GM19324 (cell line): Measurements from ENCODE around the gene HYOU1.
"Not testable (repeated sequence)": the region's sequence is repeated elsewhere in the genome, so short reads cannot be mapped to it uniquely, and the experiment has no call there.

Experiments
- ATAC-seq: cut with Tn5 transposase; IDR thresholded peaks from one replicate; pipeline ENCODE4 v1.9.1; 2021; ENCODE audit warnings: mild to moderate bottlenecking, moderate library complexity; ENCODE audit not compliant: unreplicated experiment, low FRiP score

HYOU1 gene, protein sequence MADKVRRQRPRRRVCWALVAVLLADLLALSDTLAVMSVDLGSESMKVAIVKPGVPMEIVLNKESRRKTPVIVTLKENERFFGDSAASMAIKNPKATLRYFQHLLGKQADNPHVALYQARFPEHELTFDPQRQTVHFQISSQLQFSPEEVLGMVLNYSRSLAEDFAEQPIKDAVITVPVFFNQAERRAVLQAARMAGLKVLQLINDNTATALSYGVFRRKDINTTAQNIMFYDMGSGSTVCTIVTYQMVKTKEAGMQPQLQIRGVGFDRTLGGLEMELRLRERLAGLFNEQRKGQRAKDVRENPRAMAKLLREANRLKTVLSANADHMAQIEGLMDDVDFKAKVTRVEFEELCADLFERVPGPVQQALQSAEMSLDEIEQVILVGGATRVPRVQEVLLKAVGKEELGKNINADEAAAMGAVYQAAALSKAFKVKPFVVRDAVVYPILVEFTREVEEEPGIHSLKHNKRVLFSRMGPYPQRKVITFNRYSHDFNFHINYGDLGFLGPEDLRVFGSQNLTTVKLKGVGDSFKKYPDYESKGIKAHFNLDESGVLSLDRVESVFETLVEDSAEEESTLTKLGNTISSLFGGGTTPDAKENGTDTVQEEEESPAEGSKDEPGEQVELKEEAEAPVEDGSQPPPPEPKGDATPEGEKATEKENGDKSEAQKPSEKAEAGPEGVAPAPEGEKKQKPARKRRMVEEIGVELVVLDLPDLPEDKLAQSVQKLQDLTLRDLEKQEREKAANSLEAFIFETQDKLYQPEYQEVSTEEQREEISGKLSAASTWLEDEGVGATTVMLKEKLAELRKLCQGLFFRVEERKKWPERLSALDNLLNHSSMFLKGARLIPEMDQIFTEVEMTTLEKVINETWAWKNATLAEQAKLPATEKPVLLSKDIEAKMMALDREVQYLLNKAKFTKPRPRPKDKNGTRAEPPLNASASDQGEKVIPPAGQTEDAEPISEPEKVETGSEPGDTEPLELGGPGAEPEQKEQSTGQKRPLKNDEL

DNA sequence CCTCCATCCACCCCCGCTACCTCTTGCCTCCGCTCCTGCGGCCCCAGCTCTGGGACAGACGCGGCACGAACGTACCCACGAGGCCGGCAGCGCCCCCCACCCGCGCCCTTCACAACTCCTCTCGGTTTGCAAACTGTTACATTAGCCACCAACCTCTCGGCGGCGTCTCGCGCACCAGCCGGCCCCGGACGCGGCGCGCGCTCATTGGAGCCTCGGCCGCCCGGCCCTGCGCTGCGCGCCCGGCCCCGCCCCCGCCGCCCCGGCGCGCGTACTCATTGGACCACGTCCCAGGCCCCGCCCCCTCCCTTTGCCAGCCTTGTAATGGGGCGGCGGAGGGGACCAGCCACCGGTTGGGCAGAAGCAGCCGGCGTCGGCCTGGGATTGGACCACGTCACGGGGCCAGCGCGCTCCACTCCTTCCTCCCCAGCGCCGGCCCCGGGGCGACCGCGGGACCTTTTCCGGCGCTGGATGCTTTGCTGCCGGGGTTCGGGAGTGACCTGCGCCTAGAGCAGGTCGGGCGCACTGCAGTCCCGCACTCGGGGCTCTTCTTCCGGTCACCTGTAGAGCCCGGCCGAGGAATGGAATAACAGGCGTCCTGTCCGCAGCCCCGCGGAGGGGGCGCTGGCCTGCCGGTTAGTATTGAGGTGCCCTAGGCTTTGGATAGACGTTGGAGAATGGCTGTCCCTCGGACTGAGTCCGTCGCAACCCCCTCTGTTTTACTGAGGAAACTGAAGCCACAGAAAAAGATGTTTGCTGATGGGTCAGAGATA is at the start of gene HYOU1:
HYOU1 (minus strand) TSS at position 206 of the 770 bp plus-strand sequence. CDS start 1,045 bp downstream, outside the sequence.
- peak; percentile 96 for ATAC-seq

GRCh38 chr11:119103793-119104192 is 46.8 kb upstream of the HYOU1 start:
- ATAC-seq = no peak

- not testable (repeated sequence) for ATAC-seq
Observed at GRCh38 chr11:119103161-119103664, 46.2 kb upstream of the HYOU1 start.

GRCh38 chr11:119101759-119102423 is 44.9 kb upstream of the HYOU1 start, which contains the start of gene DPAGT1:
DPAGT1 (minus strand) TSS chr11:119101853; CDS start chr11:119101655, 198 bp downstream.
- ATAC-seq = peak; percentile 82

DNA sequence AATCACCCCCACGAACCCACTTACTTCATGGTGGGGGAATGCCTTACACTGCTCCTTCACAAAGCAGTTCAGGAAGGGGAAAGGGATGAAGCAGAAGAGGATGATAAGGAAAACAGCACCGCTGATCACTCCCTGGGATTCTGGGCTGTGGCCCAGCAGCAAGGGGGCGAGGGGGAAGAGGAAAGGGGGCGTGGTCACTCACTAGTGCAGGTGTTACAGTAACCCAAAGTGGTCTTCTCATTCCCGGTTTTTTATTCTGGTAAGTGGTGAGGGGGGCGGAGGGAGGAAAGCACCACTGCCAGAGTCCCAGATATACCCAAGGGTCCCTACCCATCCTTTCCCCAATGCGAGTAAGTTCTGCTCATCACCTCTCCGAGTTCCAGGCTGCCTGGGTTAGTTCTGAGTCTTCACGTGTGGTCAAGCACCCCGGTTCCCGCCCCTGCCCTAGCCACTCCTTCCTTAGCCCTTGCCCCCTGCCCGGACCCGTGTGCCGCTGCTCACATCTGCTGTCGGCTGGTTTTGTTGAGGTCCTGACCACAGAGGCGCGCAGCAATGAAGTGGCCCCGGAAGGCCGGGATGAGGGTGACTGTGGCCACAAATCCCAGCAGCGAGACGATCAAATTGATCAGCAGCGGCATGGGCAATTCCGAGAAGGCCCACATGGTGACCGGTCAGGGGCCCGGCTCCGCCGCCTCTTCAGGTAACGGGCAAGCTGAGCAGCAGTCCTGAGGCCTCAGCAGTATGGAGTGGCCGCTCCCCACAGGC is 44.2 kb upstream of the HYOU1 start:
- ATAC-seq = peak; percentile 18

DNA sequence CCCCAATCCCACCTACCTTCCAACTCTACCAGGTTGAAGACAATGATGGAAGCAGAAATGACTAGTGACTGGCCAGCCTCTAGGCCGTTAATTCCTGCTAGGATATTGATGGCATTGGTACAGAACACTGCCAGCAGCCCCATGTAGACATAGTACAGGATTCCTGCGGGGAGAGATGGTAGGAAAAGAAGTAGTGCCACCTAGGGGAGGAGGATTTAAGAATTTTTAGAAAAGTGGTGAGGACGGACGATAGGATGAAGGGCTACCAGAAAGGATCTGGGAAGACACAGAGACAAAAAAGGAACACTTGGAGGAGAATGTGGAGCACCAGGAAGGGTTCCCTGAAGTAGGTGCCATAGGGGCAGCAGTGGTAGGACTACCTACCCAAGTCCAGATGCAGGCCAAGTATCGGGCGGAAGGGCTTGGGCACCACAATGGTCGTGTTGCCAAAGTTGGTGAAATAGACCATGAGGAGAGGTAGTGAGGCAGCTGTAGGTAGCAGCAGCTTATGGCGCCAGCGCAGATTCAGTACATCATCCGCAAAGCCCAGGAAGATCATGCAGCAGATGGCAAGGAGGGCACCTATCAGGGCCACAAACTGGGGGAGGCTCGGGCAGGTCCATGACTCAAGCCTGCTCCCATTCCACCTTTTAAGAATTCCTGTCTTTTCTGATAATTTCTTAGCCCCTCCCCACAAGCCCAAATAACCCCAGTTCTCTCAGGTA is 43.4 kb upstream of the HYOU1 start:
- no peak for ATAC-seq

DNA sequence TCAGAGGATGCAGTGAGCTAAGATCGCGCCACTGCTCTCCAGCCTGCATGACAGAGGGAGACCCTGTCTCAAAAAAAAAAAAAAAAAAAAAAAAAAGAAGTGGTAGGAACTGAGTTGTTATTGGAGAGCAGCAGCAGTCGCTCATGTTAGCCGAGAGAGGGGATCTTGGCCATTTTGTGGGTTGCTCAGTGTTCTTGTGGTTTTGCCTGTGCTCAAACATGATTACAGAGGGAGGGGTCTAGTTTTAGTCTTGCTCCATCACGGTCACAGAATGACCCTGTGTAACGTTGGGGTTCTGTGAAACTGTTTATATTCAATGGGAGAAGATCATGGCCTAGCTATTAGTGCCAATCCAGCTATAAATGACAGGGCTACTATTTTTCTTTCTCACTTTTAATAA is 42.7 kb upstream of the HYOU1 start:
- ATAC-seq = no peak

GRCh38 chr11:119095066-119095880 is 38.3 kb upstream of the HYOU1 start:
- peak; percentile 92 for ATAC-seq

GRCh38 chr11:119094816-119095065 is 37.7 kb upstream of the HYOU1 start:
- ATAC-seq = peak; percentile 38

- ATAC-seq = peak; percentile 4
Observed at GRCh38 chr11:119093942-119094815, 37.2 kb upstream of the HYOU1 start.

DNA sequence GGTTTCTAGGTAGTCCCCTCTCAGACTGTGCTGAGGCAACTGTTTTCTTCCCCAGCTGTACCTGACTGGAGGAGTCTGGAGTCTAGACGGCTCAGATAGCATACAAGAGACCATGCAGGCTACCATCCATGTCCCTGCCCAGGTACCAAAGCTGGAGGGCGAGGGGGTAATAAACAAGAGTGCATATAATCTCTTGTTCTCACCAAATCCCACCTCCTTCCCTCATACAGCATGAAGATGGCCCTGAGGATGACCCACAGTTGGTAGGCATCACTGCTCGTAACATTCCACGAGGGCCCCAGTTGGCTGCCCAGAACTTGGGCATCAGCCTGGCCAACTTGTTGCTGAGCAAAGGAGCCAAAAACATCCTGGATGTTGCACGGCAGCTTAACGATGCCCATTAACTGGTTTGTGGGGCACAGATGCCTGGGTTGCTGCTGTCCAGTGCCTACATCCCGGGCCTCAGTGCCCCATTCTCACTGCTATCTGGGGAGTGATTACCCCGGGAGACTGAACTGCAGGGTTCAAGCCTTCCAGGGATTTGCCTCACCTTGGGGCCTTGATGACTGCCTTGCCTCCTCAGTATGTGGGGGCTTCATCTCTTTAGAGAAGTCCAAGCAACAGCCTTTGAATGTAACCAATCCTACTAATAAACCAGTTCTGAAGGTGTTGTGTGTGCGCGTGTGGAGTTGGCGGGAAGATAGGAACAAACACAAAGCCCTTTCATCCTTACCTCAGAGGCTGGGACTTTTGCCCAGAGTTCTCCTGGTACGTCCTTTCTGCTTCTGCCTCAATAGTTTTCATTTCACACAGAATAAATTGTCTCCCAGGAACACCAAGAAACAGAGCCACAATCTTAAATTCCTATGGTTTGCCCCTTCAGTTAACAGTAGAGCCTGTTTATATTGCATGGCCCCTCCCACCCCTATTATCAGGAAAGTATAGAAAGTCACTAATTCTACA is 36.2 kb upstream of the HYOU1 start:
- no peak for ATAC-seq

DNA sequence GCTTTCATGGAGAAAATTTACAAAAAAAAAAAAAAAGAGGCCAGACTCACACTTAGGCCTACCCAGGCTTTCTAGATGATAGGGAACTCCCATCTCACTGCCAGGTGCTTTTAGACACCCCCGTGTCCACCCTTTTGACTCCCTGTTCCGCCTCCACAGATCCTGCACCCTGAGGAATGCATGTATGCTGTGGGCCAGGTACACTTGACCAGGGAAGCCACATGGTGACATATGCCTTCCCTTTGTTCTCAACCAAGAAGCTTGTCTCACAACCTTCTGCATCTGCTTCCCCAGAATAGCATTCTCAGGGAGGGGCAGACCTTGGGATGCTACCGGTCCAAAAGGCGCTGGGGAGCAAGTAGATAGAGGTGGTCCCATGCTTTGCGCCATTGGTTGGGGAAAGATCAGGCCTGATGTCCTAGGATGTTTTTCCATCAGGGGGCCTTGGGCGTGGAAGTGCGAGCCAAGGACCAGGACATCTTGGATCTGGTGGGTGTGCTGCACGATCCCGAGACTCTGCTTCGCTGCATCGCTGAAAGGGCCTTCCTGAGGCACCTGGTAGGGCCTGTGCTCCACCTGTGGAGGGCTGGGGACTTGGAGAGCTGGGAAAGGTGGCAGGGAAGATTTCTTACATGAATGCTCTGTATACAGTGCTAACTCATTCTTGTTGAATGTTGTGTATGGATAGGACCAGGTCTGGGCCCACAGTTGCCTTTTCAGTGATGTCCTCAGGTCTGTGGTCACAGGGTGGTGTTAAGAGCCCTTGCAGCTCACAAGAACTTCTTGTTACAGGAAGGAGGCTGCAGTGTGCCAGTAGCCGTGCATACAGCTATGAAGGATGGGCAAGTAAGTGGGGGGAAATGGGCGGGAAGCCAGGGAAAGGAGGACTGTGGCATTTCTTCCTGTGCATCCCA is 35.2 kb upstream of the HYOU1 start:
- ATAC-seq = no peak

DNA sequence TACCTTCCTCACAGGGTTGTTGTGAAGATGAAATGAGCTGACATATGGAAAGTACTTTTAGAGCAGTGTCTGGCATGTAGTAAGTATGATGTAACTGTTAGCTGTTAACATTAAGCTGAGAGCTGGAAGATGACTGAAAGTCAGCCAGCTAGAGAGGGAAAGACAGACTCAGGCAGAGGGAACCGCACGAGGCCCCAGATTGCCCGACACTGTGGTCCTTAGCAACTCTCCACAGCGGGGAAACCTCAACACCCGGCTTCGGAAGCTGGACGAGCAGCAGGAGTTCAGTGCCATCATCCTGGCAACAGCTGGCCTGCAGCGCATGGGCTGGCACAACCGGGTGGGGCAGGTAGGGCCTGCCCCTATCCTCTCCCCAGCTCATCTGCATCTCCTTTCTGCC is 34.2 kb upstream of the HYOU1 start:
- no peak for ATAC-seq

- ATAC-seq = no peak
Observed at GRCh38 chr11:119089319-119089718, 32.3 kb upstream of the HYOU1 start.

- ATAC-seq = no peak
Observed at GRCh38 chr11:119088406-119088805, 31.4 kb upstream of the HYOU1 start.
